NCI-H1092 treated with DMSO at 0.1 percent for 48 hours (cell line): Measurements from ENCODE around the gene RPS3A.
"Not testable (repeated sequence)": the region's sequence is repeated elsewhere in the genome, so short reads cannot be mapped to it uniquely, and the experiment has no call there.

Source experiments
- DNase-seq: peaks from one replicate; lab custom pipeline; 2025; lab: John Stamatoyannopoulos, UW

RPS3A gene

DNA sequence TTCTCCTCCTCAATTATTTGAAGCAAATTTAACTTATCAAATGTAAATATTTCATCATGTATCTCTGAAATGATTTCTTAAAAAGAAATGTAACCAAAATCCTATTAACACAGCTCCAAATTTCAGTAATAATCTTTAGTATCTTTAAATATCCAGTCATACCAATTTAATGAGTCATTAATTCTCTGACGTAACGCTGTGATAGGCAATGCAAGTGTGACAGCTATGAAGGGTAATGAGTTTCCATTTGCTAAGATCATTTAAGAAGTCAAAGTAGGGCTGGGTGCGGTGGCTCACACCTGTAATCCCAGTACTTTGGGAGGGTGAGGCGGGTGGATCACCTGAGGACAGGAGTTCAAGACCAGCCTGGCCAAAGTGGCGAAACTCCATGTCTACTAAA lies 15.6 kb downstream of the RPS3A start:
- DNase-seq = no peak

DNA sequence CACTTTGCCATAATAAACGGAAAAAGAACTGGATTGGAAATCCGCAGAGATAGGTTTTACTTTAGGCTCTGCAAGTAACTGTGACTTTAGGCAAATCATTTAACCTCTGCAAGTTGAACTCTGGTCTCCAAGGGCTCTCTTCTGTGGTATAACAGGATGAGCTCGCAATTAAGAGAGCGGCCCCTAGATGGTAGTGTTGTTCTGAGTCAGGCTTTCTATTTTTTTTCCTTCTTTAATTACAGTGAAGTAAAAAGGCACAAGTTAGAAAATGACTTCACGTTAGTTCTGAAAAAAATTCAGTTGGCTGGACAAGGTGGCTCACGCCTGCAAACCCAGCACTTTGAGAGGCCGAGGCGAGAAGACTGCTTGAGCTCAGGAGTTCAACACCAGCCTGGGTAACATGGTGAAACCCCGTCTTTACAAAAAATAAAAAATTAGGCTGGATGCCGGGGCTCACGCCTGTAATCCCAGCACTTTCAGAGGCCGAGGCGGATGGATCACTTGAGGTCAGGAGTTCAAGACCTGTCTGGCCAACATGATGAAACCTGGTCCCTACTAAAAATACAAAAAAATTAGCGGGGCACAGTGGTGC lies 18.0 kb downstream of the RPS3A start:
- DNase-seq = peak; percentile 66

DNA sequence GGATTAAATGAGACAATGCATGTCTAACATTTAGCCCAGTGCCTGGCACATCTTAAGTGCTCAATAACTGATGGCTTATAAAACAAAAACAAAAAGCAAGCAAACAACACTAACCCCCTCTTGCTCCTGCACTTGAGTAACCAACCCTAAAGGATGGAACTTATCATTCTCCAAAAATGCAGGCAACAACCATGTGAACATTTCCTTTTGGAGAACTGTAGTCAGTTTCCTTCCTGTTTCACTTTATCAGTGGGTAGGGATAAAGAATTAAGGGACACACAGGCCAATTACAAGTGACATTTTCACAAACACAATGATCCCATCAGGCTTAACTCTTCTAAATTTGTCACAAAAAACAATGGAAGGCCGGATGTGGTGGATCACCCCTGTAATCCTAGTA lies 30.4 kb downstream of the RPS3A start:
- no peak for DNase-seq

DNA sequence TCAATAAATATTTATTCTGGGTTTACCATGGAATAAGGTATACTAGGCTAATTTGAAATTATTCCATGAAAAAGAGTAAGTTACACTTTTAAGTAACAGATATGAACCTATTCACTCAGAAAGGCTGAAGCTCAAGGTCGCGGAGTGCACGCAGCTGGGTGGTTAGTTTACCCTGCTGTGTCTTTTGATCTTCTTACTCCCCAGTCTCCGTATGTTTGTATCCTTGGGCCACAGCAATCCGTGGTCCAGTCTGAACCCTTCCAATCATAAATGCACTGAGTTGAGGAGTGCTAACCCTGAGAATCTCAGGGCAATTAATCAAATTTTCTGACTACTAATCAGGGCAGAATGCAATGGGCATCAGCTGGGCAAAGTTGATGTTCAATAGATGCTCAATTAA lies 33.9 kb downstream of the RPS3A start:
- DNase-seq = no peak

DNA sequence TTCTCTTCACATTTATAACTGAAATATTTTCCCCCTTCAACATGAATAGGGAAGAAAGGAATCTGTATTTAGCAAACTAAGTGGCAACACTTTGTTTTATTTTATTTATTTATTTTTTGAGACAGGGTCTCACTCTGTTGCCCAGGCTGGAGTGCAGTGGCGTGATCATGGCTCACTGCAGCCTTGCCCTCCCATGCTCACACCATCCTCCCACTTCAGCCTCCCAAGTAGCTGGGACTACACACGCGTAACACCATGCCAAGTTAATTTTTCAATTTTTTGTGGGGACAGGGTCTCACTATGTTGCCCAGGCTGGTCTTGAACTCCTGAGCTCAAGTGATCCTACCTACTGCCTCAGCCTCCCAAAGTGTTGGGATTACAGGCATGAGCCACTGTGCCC lies 36.6 kb downstream of the RPS3A start:
- DNase-seq = not testable (repeated sequence)

DNA sequence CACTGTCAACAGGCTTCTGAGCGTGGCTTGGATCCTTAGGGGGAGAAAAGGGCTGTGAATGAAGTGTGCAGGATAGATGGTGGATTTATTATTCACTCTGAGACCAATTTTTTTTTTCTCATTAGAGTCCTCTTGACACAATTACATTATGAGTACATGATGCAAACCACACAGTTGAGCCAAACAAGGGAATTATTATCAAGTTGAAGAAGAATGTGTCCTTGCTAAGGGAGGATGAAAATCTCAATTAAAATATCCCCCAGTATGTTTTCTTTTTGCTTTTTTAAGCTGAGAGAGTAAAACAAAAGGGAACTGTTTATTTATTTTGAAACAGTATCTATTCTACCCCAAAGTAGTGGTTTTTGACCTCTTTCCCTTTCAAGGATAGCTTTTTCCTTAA lies 40.4 kb downstream of the RPS3A start:
- no peak for DNase-seq

DNA sequence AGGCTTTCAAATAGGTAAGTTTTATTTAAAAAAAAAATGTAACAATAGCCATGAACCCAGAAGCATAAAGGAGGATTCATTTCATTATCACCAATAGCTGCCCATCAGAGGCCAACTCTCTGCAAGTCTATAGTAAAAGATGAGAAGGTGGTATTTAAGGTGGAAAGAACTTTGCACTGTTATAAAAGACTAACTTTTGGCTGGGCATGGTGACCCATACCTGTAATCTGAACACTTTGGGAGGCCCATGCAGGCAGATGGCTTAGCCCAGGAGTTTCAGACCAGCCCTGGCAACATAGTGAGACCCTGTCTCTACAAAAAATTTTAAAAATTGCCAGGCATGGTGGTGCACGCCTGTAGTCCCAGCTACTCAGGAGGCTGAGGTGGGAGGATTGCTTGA lies 43.3 kb downstream of the RPS3A start:
- DNase-seq = no peak

DNA sequence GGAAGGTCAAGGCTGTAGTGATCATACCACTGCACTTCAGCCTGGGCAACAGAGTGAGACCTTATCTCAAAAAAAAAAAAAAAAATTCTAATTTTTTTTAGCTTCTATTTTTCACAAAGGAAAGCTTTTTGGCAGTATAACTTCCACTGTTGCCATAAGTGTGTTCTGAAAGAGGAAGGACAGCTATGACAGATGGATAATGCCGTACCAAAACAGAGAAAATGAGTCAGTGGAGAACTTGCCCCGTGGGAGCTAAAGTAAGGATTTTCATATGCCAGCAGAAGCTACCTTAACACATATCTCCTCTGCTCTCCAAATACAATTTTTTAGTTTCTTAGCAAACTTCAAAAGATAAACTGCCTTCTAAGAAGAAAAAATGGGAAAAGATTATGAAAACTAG lies 43.7 kb downstream of the RPS3A start:
- no peak for DNase-seq

DNA sequence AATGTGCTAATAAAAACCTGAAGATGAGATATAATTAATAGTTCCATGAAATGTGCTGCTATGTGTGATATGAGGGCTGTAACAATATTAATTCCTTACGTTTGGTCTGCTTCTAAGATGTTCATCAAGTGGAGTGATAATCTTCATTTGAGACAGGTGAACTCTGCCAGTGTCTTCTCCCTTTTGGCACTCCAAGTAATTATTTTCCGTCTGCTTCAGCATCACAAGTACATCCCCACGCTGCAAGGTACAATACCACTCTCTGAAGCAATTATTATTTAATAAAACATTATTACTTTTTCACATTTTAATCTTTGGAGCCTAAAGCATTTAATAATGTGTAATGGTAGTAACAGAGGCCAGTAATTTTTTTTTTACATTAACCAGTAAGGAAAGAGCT lies 44.4 kb downstream of the RPS3A start:
- no peak for DNase-seq

DNA sequence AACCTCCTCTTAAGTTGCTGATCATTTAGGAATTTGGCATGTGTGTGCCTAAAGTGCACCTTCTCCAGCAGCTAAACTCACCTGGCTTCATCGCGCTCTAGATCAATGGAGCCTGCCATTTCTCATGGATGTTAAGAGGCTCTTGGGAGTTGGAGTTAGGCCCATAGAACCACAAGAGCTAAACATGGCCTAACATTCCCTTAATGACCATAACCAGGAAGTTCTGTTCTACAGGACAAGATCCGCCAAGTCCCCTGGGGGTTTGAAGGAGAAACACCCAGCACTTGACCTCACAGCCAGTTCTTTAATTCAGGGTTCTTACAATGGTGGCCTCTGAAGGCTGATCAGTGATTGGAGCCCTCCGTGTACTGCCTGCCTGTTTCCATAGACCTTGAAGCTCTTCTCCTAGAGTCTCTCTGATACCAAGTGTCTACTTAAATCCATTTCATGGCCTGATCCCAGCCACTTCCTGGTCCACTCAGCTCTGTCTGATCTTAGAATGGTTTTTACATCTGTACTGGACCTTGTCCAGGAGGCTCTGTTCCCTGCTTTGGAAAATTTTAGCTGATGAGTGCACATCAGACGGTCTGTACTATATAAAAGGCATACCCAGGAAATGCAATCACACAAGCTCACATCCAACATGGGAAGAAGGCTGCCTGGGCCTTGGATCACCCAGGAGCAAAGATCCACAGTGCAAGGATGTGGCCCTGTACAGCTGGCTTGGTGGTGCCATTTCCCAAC lies 45.1 kb downstream of the RPS3A start:
- no peak for DNase-seq

DNA sequence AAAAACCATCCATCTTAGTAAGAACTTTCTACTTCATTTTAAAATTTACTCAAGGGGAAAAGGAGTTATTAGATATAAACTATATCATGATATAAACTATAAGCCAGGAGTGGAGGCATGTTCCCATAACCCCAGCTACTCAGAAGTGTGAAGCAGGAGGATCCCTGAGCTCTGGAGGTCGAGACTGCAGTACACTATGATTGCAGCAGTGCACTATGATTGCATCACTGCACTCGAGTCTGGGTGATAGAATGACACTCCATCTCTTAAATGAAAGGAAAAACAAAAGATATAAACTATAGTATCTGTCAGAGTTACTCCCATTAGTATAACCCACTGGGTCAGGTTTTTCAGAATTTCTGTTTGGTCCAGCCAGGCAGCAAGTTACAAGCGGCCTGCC lies 47.6 kb downstream of the RPS3A start:
- no peak for DNase-seq

DNA sequence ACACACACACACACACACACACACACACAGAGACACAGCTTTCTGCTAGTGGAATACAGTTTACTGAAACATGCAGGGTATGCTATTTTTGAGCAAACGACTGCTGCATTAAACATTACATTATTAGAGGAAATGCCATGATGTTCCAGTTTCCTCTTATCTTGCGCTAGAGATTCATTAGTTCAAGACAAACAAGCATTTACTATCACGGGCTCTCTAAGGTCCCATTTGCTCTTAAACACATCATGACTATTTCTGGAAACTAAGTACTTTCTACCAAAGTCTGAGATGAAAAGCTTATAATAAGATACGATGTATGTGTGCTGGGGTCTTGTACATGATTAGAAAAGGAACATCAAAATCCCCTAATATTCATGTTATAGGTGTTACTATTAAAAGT lies 48.8 kb downstream of the RPS3A start:
- no peak for DNase-seq

DNA sequence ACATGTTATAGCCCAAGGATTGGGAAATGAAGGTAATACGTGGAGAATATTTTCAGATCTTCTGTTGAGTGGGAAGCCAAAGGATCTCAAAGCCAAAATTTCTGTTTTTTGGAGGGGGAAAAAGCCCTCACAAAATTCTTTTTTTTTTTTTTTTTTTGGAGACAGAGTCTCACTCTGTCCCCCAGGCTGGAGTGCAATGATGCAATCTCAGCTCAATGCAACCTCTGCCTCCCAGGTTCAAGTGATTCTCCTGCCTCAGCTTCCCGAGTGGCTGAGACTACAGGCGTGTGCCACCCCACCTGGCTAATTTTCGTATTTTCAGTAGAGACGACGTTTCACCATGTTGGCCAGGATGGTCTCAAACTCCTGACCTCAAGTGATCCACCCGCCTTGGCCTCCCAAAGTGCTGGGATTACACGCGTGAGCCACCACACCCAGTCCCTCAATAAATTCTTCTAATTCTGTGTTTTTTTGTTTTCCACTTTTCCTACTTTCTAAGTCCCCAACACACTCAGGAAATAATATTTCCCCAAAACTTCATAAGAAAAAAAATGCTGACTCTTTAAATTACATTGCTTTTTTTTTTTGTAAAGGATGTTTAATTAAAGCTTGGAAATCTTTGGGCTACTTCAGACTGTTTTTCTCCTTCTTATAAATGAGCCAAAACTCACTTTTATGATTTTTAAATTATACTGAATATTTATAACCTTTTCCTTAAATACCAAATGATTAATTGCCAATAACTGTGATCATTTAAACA lies 51.6 kb downstream of the RPS3A start:
- DNase-seq = no peak

DNA sequence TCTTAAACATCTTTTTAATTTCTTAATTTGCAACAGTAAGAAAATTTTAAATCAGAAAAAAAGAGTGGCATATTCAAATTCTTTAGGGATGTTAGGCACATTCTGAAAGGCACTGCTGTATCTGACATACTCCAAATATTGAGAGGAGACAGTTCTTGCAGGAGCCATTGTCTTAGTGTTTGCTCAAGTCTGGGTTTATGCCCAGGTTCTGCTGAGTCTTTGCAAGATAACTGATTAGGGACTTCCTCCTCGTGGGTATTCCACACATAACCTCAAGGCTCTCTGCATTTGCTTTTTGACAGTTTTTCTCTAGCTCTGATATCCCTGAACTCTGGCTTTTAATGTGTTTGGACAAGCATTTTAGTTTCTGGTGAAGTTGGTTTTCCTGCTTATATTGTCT lies 52.6 kb downstream of the RPS3A start:
- DNase-seq = peak; percentile 15

DNA sequence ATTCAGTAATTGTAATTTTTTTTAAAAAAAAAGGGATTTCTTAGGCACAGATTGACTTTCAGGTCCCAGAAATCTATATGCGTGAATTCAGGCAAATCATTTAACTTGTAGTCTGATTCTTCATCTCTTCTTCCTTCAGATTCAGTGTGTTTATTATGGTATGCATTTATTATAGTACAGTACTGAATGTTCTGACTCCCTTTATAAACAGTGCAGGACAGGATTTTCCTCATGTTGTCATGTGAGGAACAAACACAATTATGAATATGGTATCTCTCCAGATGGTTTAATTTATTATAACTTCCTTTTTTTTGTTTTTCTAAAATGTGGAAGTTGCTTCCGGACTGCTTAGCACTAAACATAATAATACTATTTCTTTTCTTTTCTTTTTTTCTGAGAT lies 54.2 kb downstream of the RPS3A start:
- DNase-seq = no peak
